DOHH2 (cell line): Measurements from ENCODE around the gene IDH3B.

Source experiments
- EZH2phosphoT487 ChIP-seq: fragments of 200-600 bp; sonication (generic); IDR thresholded peaks from 2 replicates; pipeline ENCODE4 v1.6.1; 2017; ENCODE audit warnings: borderline replicate concordance, mild to moderate bottlenecking, antibody characterized with exemption, low read length, moderate library complexity, mixed read lengths
- TF ChIP-seq, protein P1 (sequence below): fragments of 200-600 bp; sonication (generic); IDR thresholded peaks from one replicate; pipeline ENCODE4 v1.5.1; 2014; ENCODE audit warnings: antibody characterized with exemption, mild to moderate bottlenecking, low read depth, low read length; ENCODE audit not compliant: poor library complexity, severe bottlenecking

DNA sequence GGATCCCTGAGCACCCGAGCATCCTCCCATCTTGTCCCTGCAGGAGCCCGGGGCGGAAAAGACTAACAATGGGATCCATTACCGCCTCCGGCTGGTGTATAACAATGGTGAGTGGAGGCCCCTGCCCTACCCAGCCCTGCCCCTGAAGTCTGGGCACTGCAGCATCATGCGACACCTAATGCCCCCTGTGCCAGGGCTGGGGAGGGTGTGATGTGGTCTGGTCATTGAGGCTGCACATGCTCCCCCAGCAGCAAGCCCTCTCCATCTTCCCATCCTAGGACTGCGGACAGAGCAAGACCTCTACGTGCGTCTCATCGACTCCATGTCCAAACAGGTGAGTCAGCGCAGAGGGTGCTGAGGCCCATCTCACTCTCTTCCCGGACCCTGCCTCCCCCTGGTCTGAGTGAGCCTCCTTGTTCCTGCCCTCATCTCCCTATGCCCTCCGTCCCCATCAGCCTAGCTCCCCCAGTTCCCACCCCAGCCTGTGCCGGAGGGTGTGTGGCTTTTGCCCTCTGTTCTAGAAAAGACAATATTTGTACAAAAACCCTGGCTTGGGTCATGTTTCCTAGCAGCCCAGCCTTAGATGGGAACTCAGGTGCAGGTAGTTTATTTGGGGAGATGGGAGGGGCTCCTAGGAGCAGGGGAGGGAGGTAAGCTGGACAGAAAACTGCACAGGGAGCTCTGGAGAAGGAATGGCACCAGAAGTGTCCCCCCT is 42.1 kb upstream of the IDH3B start:
- TF ChIP-seq, protein P1, sequence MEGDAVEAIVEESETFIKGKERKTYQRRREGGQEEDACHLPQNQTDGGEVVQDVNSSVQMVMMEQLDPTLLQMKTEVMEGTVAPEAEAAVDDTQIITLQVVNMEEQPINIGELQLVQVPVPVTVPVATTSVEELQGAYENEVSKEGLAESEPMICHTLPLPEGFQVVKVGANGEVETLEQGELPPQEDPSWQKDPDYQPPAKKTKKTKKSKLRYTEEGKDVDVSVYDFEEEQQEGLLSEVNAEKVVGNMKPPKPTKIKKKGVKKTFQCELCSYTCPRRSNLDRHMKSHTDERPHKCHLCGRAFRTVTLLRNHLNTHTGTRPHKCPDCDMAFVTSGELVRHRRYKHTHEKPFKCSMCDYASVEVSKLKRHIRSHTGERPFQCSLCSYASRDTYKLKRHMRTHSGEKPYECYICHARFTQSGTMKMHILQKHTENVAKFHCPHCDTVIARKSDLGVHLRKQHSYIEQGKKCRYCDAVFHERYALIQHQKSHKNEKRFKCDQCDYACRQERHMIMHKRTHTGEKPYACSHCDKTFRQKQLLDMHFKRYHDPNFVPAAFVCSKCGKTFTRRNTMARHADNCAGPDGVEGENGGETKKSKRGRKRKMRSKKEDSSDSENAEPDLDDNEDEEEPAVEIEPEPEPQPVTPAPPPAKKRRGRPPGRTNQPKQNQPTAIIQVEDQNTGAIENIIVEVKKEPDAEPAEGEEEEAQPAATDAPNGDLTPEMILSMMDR: no peak
- TF ChIP-seq EZH2phosphoT487: no peak
